Right hindlimb (tissue), 1 donor: Measurements from ENCODE around the gene GDAP2.
A peak's percentile ranks its signal among the peaks of the same experiment; 100 is the strongest.
"Not testable (repeated sequence)": the region's sequence is repeated elsewhere in the genome, so short reads cannot be mapped to it uniquely, and the experiment has no call there.

ENCODE experiments used
- DNase-seq: peaks from one replicate; pipeline ENCODE4 v3.0.0-alpha.2; 2018

Gene GDAP2

DNA sequence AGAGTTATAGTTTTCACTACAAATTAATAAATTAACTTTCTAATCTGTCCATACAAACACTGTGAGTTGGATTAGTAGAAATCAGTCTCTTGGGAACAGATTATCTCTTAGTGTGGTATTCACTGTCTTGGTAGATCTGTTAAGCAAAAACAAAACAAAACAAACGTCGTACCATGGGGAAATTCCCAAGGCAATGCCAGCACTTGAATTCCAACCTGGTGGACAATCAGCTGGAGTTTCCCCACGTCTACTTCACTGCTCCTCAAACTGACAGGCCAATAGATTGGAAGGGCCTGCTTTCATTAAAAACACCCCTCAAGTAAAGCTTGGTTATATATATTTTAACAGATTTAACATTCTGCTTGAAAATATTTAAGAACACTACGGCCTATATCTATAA, 31.9 kb downstream of the GDAP2 start:
- no peak for DNase-seq

DNA sequence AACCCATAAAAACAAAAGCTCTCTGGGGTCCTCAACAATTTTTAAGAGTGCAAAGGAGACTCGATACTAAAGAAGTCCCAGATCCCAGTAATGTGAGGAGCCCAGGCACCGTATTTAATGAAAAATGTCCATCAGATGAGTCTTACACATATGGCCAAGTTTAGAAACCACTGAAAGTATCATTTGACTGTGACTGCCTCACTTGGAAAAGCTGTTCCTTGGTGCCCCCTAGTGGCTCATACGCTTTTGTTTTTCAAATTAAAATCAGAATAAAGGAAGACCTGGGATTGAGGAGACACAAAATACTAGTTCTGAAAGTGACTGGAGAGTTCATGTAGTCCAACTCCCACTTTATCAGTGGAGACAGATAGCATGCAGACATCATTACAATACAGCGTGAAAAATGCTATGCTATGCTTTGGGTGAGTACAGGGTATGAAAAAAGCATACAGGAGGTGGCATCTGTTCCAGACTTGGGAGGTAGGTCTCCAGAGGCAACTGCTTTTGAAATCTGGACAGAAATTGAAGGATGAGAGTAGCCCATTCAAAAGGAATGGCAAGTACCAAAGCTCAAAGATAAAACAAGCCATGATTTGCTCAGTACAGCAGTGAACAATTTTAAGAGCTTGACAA, 33.8 kb downstream of the GDAP2 start:
- peak; percentile 71 for DNase-seq

DNA sequence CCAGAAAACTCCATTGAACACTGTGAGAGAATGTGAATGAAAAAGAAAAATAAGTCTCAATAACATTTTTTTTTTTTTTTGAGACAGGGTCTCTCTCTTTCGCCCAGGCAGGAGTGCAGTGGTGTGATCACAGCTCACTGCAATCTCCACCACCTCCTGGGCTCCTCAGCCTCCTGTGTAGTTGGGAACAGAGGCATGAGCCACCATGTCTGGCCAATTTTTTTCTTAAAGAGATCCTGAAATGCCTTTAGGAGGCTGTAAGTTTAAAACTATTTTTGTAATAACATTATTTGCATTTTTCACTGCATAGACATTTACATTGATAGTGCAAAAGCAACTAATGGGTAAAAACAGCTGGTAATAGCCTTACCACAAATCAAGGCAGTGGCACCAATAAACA, 35.3 kb downstream of the GDAP2 start:
- no peak for DNase-seq

GRCh38 chr1:117892512-117892911, 36.9 kb downstream of the GDAP2 start:
- no peak for DNase-seq

DNA sequence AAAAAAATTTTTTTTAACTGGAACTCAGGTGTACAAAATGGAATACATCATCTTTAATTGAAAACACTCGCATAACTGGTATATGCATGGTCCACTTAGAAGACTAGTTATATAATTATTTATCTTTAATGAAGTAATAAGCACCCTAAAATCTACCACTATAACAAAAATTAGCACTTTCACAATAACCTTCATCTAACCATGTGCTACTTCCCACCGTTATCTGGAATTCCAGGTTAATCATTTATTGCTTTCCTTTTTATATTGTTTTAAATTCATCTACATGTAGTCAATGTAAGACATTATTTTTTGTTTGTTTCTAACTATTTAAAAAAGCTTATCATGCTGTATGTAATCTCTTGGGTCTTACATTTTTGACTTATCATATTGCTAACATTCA, 39.0 kb downstream of the GDAP2 start:
- DNase-seq, result no peak

GRCh38 chr1:117886101-117886795, 43.2 kb downstream of the GDAP2 start:
- no peak for DNase-seq

DNA sequence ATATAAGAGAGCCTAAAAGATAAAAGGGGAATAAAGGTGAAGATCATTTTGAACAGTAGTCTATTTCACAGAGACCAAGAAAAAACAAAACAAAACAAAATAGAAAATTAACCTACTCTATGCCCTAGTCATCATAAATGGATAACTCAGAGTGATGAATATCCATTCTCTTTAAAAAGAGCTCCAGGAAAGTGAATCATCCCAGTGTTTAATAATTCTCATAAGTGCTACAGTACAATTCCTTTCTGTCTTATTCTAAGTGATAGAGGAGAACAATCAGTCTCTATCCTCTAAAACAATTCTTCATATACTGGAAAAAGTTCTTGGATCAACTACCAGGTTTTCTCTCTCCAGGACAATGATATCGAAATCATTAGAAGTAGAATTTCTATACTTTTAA, 45.8 kb downstream of the GDAP2 start:
- DNase-seq, result no peak

- DNase-seq, result no peak
These were observed 50.1 kb downstream of the GDAP2 start for GRCh38 chr1:117879284-117879683.

GRCh38 chr1:117877823-117878222, 51.6 kb downstream of the GDAP2 start:
- no peak for DNase-seq

DNA sequence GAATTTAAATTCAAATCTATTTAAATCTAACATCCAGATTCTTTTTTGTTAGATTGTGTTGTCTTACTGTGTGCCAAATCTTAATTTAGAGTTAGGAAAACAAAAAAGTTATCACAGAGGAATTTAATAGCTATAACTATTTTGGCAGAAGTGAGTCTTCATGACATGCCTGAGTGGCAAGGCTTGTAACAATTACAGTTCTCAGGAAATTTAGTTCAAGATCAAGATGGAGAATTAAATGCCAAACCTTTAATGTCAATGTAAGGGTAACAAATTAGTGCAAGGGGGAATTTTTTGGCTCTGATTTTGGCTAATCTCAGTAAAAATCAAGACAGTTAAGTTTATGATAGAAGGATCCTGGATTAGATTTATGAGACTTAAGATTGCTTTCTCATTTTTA, 58.4 kb downstream of the GDAP2 start:
- DNase-seq, result no peak

DNA sequence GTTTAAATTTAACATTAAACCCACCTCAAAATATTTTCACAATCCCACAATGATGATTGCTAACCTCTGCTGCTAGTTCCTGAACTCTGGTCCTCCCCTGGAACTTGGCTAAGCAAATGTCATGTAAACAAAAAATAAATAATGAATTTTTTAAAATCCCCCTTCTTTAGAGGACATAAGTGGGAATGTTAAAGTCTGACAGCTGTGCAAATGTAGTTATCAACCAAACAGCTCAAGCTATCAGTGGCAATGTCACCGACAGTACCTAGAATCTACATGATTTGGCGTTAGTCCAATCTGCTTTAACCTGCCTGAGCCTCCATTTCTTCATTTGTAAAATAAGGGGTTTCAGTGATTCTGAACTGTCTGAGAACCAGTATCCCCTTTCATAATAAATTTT, 67.7 kb downstream of the GDAP2 start:
- DNase-seq, result no peak

DNA sequence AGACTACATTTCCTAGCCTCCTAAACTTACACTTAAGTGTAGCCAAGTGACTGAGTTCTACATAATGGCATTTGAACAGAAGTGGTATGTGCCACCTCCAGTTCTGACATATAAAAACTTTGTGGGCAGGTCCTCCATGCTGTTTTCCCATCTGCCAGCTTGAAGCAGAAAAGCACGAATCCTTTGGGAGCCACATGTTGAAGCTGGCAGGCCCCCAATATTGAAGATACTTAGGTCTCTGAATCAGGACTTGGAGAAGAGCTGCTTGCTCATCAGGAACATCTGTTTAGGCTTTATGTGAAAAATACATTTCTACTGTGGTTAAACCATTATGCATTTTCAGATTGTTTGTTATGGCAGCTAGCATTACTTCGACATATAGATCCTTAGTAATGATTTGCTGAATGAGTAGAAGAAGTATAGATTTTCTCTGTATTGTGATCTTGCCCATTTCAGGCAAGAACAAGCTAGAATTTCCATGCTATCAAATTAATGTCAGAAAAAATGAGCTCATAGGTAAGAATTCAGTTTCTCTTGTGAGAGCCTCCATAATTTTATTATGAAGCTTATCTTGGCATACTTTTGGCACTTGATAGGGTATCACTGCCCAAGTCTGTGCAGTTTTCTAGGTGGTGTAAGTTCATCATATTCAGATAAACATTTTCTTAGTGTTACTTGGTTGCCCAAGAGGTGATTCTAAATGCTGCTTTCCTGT, 68.4 kb downstream of the GDAP2 start:
- DNase-seq, result peak; percentile 35

DNA sequence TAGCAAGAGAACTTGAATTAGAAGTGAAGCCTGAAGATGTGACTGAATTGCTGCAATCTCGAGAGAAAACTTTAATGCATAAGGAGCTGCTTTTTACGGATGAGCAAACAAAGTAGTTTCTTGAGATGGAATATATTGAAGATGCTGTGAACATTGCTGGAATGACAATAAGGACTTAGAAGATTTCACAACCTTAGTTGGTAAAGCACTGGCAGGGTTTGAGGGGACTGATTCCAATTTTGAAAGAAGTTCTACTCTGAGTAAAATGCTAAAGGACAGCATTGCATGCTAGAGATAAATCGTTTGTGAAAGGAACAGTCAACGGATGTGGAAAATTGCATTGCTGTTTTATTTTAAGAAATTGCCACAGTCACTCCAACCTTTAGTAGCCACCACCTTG, 69.5 kb downstream of the GDAP2 start:
- DNase-seq, result no peak

DNA sequence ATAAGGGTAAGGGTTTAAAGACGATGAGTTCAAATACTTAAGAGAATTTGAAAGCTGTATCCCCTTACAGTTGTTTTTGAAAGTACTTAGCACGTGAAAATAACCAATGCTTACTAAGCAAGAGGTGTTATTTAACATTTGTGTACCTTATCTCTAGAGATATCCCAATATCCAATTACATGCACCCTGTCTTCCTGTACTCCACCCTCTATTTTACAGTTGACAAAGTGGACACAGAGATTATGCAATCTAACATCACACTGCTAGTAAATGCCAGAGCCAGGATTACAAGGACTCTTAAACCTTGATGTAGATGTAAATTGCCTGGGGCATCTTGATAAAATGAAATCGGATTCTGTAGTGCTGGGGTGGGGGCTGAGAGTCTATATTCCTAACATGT, 72.0 kb downstream of the GDAP2 start:
- DNase-seq, result no peak

GRCh38 chr1:117852853-117853553, 76.4 kb downstream of the GDAP2 start:
- DNase-seq, result no peak

DNA sequence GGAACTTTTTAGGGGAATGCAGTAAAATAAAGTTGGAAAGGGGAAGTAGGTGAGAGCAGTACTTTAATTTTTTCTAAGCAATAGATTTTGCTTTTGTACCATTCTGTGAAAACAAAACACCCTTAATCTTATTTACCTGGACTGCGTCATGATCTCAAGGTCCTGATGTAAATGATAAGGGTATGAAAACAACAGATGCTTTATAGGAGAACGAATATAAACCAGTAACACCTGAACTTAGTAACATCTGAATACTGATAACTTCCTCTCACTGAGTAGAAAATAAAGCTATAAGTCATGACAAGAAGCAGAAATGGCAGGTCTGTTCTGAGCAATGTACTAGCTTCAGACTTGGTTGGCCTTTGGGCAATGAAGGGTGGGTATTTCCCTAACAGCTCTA, 77.7 kb downstream of the GDAP2 start:
- DNase-seq, result no peak

DNA sequence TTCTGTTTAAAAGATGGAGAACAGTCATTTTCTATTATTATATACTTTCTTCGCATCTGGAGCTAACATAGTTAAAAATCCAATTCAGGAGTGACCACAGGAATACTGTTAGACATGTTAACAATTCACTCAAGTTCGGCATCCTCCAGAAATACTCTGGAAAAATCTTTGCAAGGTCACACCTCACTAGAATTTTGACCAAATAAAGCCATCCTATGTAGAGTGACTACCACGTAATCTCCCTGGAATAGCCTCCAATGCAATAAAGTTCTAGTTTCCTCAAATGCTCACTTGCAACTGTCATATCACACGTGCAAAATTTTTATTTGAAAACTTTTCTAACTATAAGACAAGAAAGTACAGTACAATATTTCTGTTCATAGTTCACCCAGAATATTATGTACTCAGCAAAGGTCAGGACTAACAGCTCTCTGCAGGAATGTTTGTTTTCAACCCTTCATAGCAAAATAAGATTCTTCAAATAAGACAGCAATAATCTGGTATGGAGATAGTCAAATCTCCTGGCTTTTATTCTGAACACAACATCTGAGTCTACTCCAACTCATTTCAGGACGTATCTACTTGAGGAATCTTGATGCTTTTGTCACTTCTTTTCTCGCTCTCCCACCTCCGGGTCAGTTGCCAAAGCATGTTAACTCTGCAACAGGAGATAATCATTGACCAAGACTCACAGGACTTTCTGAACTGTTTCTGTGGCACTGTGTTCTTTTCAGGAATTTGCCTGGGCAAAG, 82.6 kb downstream of the GDAP2 start:
- no peak for DNase-seq

- not testable (repeated sequence) for DNase-seq
These were observed 84.9 kb downstream of the GDAP2 start for GRCh38 chr1:117844478-117844877.

- no peak for DNase-seq
These were observed 85.6 kb downstream of the GDAP2 start for GRCh38 chr1:117843791-117844190.

- no peak for DNase-seq
These were observed 86.8 kb downstream of the GDAP2 start for GRCh38 chr1:117842408-117843170.

GRCh38 chr1:117841117-117841650, 88.2 kb downstream of the GDAP2 start:
- no peak for DNase-seq

DNA sequence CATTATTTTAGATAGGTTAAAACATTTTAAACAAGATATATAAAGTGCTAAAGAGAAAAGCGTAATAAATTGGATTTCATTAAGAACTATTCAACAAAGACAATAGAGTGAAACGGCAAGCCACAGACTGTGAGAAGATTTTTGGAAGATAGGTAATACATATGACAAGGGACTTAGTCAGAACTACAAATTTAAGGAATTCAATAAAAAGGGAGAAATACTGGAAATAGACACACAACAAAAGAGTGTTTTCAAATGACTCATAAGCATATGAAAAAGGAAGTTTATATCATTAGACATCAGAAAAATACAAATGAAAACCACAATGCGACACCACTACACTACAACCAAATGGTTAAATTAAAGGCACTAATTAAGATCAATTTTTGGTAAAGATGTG, 90.5 kb downstream of the GDAP2 start:
- no peak for DNase-seq
